HK-2 (cell line): ENCODE data around the gene SEC61G.

ENCODE experiments used
- DNase-seq: peaks from one replicate; pipeline ENCODE4 v3.0.0-alpha.2; 2018; ENCODE audit not compliant: unreplicated experiment

Gene SEC61G

DNA sequence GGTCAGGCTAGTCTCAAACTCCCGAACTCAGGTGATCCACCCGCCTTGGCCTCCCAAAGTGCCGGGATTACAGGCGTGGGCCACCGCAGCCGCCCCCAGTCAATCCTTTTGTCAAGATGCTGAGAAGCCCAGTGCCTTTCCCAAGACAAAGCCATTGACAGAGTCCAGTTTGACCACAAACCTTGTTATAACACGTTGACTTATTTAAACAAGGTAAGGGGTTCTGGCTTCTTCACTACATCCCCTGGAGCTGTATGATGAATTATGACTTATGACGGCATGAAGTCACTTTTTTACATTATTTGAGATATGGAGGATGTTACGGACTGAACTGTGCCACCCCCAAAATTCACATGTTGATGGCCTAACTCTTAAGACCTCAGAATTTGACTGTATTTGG, 5.8 kb upstream of the SEC61G start:
- no peak for DNase-seq

DNA sequence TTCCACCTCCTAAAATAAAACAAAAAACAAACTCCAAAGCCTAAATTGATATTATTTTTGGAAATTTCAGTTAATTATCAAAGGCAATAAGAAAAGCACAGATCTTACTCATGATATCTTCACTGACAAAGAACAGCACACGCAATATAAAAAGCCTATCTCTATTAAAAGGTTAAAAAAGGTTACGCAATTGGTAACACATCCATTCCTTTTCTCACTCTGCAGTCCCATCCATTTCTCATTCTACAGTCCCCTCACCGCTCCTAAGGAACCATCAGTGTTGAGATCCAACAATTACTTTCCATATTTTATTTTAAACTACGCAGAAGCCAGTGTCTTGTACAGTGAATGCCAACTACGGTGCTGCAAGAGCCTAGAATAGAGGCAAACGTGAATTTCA, 1.3 kb downstream of the SEC61G start:
- no peak for DNase-seq

DNA sequence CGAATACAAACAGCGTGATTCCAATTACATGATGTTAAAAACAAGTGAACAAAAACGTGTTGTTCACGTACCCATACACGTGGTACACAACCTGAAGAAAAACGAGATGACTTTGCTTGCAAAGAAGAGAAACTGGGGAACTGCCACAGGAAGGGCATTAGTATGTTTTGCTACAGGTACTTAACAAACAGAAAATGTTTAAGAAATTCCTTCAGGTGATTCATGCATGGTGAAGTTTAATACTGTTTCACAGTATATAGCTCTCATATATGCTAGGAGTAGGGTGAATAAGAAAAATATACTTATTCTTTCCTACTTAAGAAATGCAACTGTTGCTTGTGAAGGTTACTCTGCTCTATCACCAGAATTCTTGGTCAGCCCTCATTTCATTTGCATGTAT, 9.8 kb downstream of the SEC61G start:
- no peak for DNase-seq

DNA sequence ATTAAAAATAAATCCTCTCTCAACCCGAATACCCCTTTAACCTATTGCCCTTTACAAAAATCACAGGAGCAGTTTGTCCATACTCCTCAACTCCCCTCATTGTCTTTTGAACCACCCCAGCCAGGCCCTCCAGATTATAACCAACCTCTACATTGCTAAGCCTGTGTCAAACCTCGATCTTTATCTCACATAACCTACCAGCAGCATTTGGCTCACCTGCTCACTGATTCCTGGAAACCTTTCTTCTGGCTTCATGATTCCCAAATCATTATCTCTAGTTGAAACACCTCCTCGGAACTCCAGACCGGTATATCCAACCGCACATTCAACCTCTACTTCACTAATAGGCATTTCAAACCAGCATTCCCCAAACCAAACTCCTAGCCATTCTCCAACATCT, 11.8 kb downstream of the SEC61G start:
- no peak for DNase-seq

DNA sequence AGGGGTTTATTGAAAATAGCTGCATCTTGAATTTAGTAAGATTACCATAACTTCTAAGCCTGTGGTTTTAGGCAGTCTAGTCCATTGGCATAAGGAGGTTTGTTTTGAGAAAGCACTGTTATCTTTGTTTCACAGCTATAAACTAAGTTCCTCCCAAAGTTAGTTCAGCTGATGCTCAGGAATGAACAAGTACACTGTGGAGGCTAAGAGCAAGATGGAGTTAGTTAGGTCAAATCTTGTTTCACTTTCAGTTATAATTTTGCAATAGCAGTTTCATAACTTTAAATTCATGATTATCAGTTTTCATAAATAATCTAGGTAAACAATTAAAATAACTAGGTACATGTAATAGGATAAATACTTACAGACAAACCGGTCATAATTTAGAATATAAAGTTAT, 15.4 kb downstream of the SEC61G start:
- no peak for DNase-seq

DNA sequence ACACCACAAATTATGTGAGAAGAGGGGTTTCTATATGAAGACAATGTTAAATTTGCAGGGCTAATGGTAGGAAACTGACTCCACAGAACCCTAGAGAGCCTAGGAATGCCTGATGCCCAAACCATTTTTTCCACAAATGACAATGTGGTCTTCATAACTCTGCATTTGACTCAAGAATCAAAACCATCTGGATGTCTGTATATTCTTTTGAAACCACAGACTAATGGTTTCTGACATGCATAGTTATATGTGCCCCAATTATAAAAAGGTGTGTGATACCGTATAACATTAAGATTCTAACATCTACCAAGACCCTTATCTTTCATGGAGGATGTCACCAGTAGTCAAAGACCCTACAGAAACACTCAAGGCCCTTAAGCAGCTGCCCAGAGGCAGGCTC, 20.3 kb downstream of the SEC61G start:
- DNase-seq: no peak

DNA sequence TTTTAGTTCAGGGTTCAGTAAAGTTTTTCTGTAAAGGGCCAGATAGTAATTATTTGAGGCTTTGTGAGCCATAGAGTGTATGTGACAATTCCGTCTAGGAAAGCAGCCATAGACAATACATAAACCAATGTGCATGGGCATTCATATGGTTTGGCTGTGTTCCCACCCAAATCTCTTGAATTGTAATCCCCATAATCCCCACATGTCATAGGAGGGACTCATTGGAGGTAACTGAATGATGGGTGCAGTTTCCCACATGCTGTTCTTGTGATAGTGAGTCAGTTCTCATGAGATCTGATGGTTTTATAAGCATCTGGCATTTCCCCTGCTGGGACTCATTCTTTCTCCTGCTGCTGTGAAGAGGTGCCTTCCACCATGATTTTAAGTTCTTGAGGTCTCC, 29.9 kb downstream of the SEC61G start:
- DNase-seq: no peak

DNA sequence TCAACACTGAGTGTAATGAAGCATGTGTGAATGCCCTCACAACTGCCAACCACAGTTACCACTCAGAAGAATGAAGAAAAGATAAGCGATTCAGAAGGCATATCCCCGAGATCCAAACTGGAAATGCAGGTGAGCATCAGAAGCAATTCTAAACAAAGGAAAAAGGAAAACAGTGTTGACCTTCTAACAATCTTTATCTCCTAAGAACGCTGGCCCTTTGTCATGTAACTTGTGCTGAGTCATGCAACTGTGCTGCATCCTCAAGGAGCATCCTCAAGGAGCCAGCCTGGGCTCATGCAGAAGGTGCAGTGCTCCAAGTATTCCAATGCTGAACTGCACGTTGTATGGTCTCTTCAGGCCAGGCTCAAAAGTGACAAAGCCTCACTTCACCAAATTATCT, 30.6 kb downstream of the SEC61G start:
- DNase-seq: no peak

DNA sequence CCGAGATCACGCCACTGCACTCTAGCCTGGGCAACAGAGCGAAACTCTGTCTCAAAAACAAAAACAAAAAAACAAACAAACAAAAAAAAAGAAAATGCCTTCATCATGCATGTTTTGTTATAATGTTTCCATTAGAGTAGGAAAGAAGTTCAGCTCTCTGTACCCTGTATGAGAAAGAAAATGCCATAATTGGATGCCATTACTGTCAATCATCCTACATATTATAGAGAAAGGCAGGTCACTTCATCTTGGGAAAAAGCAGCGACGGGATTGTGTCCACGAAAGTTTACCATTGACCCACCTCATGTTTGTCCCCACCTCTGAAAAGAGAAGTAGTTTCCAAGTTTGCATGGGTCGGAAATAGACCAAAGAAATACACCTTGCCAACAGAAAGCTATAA, 33.8 kb downstream of the SEC61G start:
- no peak for DNase-seq

DNA sequence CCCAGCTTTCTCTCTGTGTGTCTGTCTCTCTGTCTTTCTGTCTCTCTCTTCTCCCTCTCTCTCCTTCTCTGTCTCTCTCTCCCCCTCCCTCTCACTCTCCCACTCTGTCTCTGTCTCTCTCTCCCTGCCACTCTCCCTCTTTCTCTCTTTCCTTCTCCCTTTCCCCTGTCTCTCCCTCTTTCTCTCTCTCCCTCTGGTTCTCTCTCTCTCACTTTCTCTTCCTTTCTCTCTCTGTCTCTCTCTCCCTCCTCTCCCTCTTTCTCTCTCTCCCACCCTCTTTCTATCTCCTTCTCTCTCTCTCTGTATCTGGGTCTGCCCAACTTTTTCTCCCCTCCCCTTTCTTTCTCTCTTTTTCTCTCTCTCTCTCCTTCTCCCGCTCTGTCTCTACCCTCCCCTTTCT, 36.5 kb downstream of the SEC61G start:
- DNase-seq: no peak

DNA sequence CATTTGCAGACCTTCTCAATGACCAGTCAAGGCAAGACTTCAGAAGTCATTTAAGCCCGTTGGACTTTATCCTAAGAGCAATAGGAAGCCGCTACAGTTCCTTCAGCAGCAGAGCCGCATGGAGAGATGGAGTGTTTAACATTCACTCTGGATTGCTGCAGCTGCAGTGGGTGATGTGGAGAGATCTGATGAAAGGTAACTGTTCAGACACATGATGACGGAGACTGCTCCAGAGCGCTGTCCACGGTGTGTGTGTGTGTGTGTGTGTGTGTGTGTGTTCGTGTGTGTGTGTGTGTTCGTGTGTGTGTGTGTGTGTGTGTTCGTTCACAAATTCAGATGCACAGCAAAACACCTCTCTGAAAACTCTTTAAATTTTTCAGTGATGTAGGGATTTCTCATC, 37.0 kb downstream of the SEC61G start:
- DNase-seq: no peak

DNA sequence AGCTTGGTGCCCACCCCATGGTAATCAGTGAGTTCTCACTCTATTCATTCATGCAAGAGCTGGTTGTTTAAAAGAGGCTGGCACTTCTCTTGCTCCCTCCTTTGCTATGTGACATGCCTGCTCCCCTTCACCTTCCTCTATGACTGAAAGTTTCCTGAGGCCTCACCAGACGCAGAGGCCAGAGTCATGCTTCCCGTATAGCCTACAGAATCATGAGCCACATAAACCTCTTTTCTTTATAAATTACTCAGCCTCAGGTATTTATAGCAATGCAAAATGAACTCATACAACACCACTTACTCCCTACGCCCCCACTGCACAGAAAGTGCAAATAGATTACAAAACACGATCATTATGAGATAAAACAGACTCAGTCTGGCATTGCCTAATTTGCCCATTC, 39.0 kb downstream of the SEC61G start:
- no peak for DNase-seq

DNA sequence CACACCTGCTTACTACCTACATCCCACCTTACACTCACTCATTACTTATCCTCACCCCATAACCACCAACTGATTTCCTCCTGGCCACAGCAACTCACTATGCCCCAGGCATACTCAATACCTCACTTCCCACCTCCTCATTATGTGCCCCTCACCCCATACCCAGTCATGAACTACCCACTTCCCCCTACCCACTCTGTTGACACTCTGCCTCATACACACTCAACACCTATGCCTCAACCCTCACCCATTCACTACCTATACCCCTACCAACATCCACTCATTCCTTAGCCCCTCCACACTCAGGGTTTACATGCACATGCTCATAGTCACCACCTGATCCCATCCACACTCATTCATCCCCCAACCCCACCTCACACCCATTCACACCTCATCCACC, 39.6 kb downstream of the SEC61G start:
- DNase-seq: no peak

DNA sequence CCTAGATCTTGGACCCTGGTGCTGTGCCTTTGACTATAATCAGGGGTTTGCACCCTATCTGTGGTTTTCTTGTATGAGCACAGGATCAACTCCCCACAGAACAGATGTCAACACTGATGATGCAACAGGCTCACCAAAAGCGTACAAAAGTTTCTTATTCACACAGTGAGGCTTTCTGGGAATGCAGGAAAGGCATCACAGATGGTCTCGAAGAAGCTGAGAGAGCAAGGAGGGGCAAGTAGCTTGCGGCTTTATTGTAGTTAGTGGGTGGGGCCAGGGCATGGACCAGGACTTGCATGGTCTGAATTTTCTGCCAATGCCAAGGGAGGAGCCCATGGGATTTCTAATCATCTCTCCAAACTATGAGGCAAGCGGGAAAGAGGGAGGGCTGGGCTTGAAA, 46.2 kb downstream of the SEC61G start:
- no peak for DNase-seq

DNA sequence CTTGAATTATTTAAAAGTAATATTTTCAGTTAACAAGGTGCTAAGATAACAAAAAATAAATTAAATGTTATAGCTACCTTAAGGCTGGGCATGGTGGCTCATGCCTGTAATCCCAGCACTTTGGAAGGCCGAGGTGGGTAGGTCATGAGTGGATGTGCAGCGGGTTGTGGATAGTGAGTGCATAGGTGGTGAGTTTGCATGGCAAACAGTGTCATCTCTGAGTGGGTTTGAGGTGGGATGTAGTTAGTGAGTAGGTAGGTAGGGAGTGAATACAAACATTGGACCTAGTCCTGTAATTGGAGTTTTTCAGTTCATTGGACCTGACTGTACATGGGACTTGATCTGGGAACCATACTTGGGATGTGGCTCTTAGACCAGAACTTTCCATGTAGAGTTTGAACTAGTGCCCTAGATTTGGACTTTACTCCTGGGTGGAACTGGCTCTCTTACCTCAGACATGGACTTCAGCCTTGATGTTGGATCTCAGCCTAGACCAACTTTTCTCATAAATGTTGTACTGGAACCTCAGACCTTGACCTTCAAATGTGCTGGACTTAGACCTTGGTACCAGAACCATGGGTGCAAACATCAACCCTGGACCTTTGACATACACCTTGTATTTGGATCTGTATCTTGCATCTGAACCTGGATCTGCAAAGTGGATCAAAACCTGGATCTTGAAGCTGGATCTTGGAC, 47.0 kb downstream of the SEC61G start:
- DNase-seq: no peak

DNA sequence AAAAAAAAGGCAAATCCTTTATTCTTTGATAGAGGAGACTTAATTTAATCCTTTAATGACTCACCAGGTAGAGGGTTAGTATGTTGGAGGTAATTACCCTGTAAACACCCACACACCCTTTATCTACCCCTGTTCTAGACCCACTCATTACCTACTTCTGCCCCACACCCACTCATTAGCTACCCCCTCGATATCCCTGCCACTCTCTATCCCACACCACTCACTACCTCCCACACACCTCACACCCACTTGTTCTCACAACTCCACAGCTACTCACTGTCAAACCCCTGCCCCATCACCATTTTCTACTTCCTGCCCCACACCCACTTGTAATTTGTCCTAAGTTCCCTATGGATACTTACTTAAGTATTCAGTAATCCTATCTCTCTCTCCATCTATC, 49.7 kb downstream of the SEC61G start:
- no peak for DNase-seq

DNA sequence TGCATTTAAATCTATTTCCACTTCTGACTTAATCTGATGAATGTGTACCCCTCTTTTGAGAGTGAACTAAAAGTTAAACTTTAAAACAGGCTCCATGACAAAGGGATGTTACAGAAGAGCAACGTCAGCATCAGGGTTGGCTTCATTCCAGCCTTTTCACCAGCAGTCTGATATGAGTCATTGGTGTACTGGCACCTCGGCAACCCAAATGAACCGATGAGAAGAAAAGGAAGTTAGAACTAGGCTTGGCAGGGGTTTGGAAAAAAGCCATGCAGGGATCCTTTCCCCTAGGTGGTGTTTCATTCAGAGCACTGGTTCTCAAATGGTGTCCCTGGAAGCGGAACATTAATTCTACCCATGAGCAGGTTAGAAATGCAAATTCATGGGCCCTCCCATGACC, 53.6 kb downstream of the SEC61G start:
- DNase-seq: peak; percentile 56

DNA sequence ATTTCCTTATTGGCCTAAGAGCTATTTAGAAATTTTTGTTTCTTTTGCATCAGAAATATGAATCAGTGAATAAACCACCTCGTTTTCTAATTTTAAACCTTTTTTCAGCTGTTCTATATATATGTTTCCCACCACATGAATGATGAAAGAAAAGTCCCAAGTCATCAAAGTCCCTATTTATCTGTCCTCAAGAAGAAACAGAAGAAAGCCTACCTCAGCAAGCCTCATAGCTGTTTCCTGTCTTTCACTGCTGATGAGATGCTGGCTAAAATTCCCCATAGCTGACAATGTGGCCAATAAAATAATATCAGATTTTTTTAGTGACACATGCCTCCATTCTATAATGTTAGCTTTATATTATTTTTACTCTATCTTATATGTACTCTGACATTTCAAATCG, 54.2 kb downstream of the SEC61G start:
- DNase-seq: no peak
